Right atrium auricular region (tissue), 2 donors: ENCODE measurements around the gene GRK5. TPM values are rescaled to one million over a fixed set of nuclear protein-coding genes. Genes with fewer than 3 reads are reported as not detected.

Experiments used
- DNase-seq: peaks from one replicate; pipeline ENCODE4 v3.0.0-alpha.2; 2019; ENCODE audit warnings: low spot score
- H3K27ac ChIP-seq, 2 donors: fragments of 200-600 bp; sonication (generic); 1 replicate in 1 of 2; 2 replicates in 1 of 2; pipeline ENCODE4 v1.5.1; 2016 to 2019
- H3K27me3 ChIP-seq, 2 donors: fragments of 200-600 bp; sonication (generic); one replicate each; pipeline versions ENCODE4 v1.5.1 to v1.6.0; 2017 to 2019
- H3K36me3 ChIP-seq: fragments of 200-600 bp; sonication (generic); one replicate; pipeline ENCODE4 v1.5.1; 2016
- H3K4me1 ChIP-seq, 2 donors: fragments of 200-600 bp; sonication (generic); one replicate each; pipeline versions ENCODE4 v1.5.1 to v1.6.0; 2017 to 2019
- H3K4me3 ChIP-seq, 2 donors: fragments of 200-600 bp; sonication (generic); 1 replicate in 1 of 2; 2 replicates in 1 of 2; pipeline ENCODE4 v1.5.1; 2017 to 2019; ENCODE audit warnings: mild to moderate bottlenecking in 1 of 2, moderate library complexity in 1 of 2
- H3K9me3 ChIP-seq, 2 donors: fragments of 200-600 bp; sonication (generic); one replicate each; pipeline ENCODE4 v1.5.1; 2019
- CTCF ChIP-seq, 2 donors: fragments of 200-600 bp; sonication (generic); IDR thresholded peaks; one replicate each; pipeline ENCODE4 v1.5.1; 2019; ENCODE audit warnings: antibody characterized with exemption in 2 of 2
- total RNA-seq, 2 donors: library from RNA; depleted of rRNA; stranded (reverse); fragments of >200 nt; gene quantifications; one replicate each; pipeline ENCODE4 v1.1.0, GENCODE V29; 2016

GRK5 gene
- total RNA-seq, 2 donors from 2014 or later = 19.2 to 53.8 TPM

- no peak overlapping the region for H3K4me3 ChIP-seq
- no peak for TF ChIP-seq CTCF (IDR thresholded peaks at IDR 0.05)
- H3K27me3 ChIP-seq = no peaks in the 10 kb centered on the region
- no peaks in the 10 kb centered on the region for H3K4me1 ChIP-seq
- no peak overlapping the region for H3K27ac ChIP-seq
- H3K9me3 ChIP-seq = no peaks in the 10 kb centered on the region
- peaks cover 25% of the 10 kb centered on the region for H3K36me3 ChIP-seq
- no peak for DNase-seq
These were observed 250.8 kb downstream of the GRK5 start for GRCh38 chr10:119457966-119458766.

GRCh38 chr10:119459681-119460340, 252.4 kb downstream of the GRK5 start:
- no peak for TF ChIP-seq CTCF (IDR thresholded peaks at IDR 0.05)
- Histone ChIP-seq H3K4me3 (no peak overlapping the region), H3K36me3 (peaks cover 9% of the 10 kb centered on the region), H3K4me1 (no peaks in the 10 kb centered on the region), H3K27ac (no peak overlapping the region), H3K9me3 (no peaks in the 10 kb centered on the region), H3K27me3 (no peaks in the 10 kb centered on the region)
- no peak for DNase-seq

GRCh38 chr10:119460369-119461195, 253.2 kb downstream of the GRK5 start:
- H3K9me3 ChIP-seq = no peaks in the 10 kb centered on the region
- H3K27me3 ChIP-seq = no peaks in the 10 kb centered on the region
- no peak overlapping the region for H3K27ac ChIP-seq
- no peaks in the 10 kb centered on the region for H3K4me1 ChIP-seq
- DNase-seq = no peak
- peaks cover 4% of the 10 kb centered on the region for H3K36me3 ChIP-seq
- no peak overlapping the region for H3K4me3 ChIP-seq
- TF ChIP-seq CTCF (IDR thresholded peaks at IDR 0.05) = no peak

GRCh38 chr10:119461380-119461779, 254.0 kb downstream of the GRK5 start:
- TF ChIP-seq CTCF (IDR thresholded peaks at IDR 0.05) = no peak
- H3K9me3 ChIP-seq = no peaks in the 10 kb centered on the region
- no peak for DNase-seq
- H3K36me3 ChIP-seq = no peaks in the 10 kb centered on the region
- H3K27ac ChIP-seq = no peak overlapping the region
- H3K4me3 ChIP-seq = no peak overlapping the region
- H3K4me1 ChIP-seq = peaks cover 0 to 3% of the 10 kb centered on the region in 2 donors
- no peaks in the 10 kb centered on the region for H3K27me3 ChIP-seq

- no peaks in the 10 kb centered on the region for H3K27me3 ChIP-seq
These were observed 254.6 kb downstream of the GRK5 start for GRCh38 chr10:119461923-119462322.

More at GRCh38 chr10:119461923-119462322, 254.6 kb downstream of the GRK5 start:
- TF ChIP-seq CTCF (IDR thresholded peaks at IDR 0.05) = no peak
- Histone ChIP-seq H3K36me3 (no peaks in the 10 kb centered on the region), H3K9me3 (no peaks in the 10 kb centered on the region), H3K27ac (no peak overlapping the region), H3K4me3 (no peak overlapping the region), H3K4me1 (peaks cover 0 to 3% of the 10 kb centered on the region in 2 donors)
- DNase-seq = no peak
